ENCODE results near the gene FBXW8. TPM values are rescaled to one million over a fixed set of nuclear protein-coding genes. Genes with fewer than 3 reads are reported as not detected.

The FBXW8 gene, protein sequence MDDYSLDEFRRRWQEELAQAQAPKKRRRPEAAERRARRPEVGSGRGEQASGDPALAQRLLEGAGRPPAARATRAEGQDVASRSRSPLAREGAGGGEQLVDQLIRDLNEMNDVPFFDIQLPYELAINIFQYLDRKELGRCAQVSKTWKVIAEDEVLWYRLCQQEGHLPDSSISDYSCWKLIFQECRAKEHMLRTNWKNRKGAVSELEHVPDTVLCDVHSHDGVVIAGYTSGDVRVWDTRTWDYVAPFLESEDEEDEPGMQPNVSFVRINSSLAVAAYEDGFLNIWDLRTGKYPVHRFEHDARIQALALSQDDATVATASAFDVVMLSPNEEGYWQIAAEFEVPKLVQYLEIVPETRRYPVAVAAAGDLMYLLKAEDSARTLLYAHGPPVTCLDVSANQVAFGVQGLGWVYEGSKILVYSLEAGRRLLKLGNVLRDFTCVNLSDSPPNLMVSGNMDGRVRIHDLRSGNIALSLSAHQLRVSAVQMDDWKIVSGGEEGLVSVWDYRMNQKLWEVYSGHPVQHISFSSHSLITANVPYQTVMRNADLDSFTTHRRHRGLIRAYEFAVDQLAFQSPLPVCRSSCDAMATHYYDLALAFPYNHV
- total RNA-seq (10 to 100 TPM in 1 of 10 donors, 1 to 10 TPM in 9; 5.3 to 11.3 (median 7.6) TPM), polyA plus RNA-seq (1 to 10 TPM; 2.4 to 3.7 TPM)
- long read RNA-seq, donor 1, partial matches to known transcripts = 1 of 13 reads
- long read RNA-seq, donor 1, other reads (novel, unspliced or antisense) = 11 of 13 reads
- long read RNA-seq, donor 2, transcript FBXW8-201 (11 exons, 2,343 nt) = major isoform, 10 of 11 reads
- long read RNA-seq, donor 2, partial matches to known transcripts = 0 of 11 reads
- long read RNA-seq, donor 2, other reads (novel, unspliced or antisense) = 1 of 11 reads
- long read RNA-seq, donor 3, full-length matches to known transcripts = 7 of 18 reads
- long read RNA-seq, donor 3, partial matches to known transcripts = 1 of 18 reads
- long read RNA-seq, donor 3, other reads (novel, unspliced or antisense) = 10 of 18 reads

DNA sequence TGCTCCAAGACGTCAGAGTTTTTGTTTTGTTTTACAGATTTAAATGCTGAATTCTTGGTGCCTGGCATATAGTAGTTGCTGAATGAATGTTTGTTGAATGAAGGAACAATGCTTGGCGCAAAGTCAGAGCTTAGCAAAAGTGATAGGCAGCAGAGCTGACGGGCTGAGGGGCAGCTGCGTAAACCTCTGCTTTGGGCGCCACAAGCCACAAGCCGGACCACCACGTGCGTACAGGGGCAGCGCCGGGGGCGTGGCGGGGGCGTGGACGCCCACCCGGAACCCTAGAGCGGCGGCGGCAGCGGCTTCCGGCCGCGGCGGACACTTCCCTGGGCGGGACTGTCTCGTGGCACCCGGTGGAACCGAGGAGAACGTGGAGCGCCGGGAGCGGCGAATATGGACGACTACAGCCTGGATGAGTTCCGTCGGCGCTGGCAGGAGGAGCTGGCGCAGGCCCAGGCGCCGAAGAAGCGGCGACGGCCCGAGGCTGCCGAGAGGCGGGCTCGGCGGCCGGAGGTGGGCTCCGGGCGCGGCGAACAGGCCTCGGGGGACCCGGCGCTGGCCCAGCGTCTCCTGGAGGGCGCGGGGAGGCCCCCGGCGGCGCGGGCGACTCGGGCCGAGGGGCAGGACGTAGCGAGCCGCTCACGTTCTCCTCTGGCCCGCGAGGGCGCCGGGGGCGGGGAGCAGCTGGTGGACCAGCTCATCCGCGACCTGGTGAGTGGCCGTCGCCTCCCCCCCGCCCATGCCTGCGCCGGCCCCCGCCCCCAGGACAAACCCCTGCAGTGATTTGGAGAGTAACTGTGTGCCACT, at the start of gene FBXW8:
FBXW8 (plus strand) TSS at position 306 of the 807 bp plus-strand sequence; CDS start at position 394, 88 bp downstream.
- H3K4me1 ChIP-seq = peaks cover 0 to 22% (median 8%) of the 10 kb centered on the region in 9 donors
- WGBS, 2 donors = 0% methylated on average over 76 to 82 of the region's 82 CpGs
- peak within 1 kb of the TSS; percentile 67 to 92 (median 85) for H3K27ac ChIP-seq
- TF ChIP-seq, protein P1, sequence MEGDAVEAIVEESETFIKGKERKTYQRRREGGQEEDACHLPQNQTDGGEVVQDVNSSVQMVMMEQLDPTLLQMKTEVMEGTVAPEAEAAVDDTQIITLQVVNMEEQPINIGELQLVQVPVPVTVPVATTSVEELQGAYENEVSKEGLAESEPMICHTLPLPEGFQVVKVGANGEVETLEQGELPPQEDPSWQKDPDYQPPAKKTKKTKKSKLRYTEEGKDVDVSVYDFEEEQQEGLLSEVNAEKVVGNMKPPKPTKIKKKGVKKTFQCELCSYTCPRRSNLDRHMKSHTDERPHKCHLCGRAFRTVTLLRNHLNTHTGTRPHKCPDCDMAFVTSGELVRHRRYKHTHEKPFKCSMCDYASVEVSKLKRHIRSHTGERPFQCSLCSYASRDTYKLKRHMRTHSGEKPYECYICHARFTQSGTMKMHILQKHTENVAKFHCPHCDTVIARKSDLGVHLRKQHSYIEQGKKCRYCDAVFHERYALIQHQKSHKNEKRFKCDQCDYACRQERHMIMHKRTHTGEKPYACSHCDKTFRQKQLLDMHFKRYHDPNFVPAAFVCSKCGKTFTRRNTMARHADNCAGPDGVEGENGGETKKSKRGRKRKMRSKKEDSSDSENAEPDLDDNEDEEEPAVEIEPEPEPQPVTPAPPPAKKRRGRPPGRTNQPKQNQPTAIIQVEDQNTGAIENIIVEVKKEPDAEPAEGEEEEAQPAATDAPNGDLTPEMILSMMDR (IDR thresholded peaks at IDR 0.05) = no peak
- intact Hi-C loops (cut with DNase I) = loop anchor here in 1 of 10 donors (10.0 kb wide), 1 partner anchor 176 kb away; the partner anchor contains the start of genes RNFT2 and SPRING1
- H3K27me3 ChIP-seq = peaks cover 0 to 4% (median 0%) of the 10 kb centered on the region in 7 donors
- peaks cover 0 to 7% (median 0%) of the 10 kb centered on the region in 9 donors for H3K36me3 ChIP-seq
- peak; percentile 61 to 81 for DNase-seq
- peak within 1 kb of the TSS; percentile 62 to 95 (median 76) for H3K4me3 ChIP-seq
- H3K9me3 ChIP-seq = no peaks in the 10 kb centered on the region
- peak; percentile 90 to 96 (median 92) for ATAC-seq

DNA sequence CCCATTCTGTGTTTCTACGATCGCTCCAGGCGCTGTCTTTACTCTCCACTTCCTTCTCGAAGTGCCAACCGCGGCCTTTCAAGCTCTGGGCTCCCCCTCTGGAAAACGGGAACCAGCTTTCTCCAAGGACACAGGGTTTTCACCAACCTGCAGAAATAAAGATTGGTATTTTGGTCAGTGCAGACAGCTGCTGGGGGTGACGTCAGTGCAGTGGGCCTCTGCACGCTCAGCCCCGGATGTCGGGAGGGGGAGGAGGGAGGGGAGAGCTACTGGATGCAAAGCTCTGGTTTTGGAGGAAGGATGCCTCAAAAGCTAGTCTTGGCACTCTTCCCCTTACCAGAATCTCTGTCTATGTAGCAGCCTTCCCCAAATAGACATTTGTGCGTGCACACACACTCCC, 49.4 kb upstream of the FBXW8 start:
- intact Hi-C loops (cut with DNase I) = no loop called here
- H3K9me3 ChIP-seq = no peaks in the 10 kb centered on the region
- ATAC-seq = peak in 7 of 8 donors; percentile 79 to 87 (median 84)
- no peak overlapping the region for H3K4me3 ChIP-seq
- H3K27ac ChIP-seq = no peak overlapping the region
- WGBS, 2 donors = 42 to 48% methylated on average over 12 of the region's 12 CpGs
- H3K4me1 ChIP-seq = peaks cover 0 to 26% (median 4%) of the 10 kb centered on the region in 9 donors
- no peaks in the 10 kb centered on the region for H3K36me3 ChIP-seq
- peaks cover 0 to 22% (median 9%) of the 10 kb centered on the region in 7 donors for H3K27me3 ChIP-seq
- peak; percentile 31 to 74 for DNase-seq
- TF ChIP-seq, protein P1 (IDR thresholded peaks at IDR 0.05) = no peak

DNA sequence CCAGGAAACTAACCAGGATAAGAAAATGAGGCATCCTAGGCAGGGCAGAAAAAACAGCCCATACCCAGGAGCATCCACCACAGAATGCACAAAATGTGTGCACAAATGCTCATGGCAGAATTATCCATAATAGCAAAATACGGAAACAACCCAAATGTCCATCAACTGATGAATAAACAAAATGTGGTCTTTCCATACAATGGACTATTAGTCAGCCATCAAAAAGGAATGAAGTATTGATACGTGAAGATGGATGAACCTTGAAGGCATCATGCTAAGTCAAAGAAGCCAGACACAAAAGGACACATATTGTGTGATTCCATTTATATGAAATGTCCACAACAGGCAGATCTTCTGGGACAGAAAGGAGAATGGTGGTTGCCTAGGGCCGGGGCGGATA, 48.6 kb upstream of the FBXW8 start:
- Histone ChIP-seq H3K9me3 (no peaks in the 10 kb centered on the region), H3K27ac (no peak overlapping the region), H3K36me3 (no peaks in the 10 kb centered on the region), H3K4me1 (peaks cover 0 to 26% (median 4%) of the 10 kb centered on the region in 9 donors), H3K27me3 (peaks cover 0 to 16% (median 4%) of the 10 kb centered on the region in 7 donors), H3K4me3 (no peak overlapping the region)
- no peak for ATAC-seq
- DNase-seq = no peak
- intact Hi-C loops (cut with DNase I) = no loop called here
- 95 to 96% methylated on average over 4 of the region's 4 CpGs for WGBS, 2 donors
- TF ChIP-seq, protein P1 (IDR thresholded peaks at IDR 0.05) = no peak
